HUES64 (cell line): ENCODE data around the gene RGS12.

Experiments
- H3K27ac ChIP-seq: 2 replicates; pipeline ENCODE4 v1.7.0; 2013; ENCODE audit warnings: low read depth, low read length, inconsistent platforms
- H3K27me3 ChIP-seq: 2 replicates; pipeline ENCODE4 v1.6.1; 2013; ENCODE audit warnings: mild to moderate bottlenecking, low read length; ENCODE audit not compliant: insufficient read depth
- H3K36me3 ChIP-seq: 2 replicates; pipeline ENCODE4 v1.6.1; 2013; ENCODE audit warnings: mild to moderate bottlenecking, low read length; ENCODE audit not compliant: insufficient read depth
- H3K4me1 ChIP-seq: 2 replicates; pipeline ENCODE4 v1.6.1; 2013; ENCODE audit warnings: mild to moderate bottlenecking, low read length, moderate library complexity; ENCODE audit not compliant: insufficient read depth
- H3K4me3 ChIP-seq: 2 replicates; pipeline ENCODE4 v1.5.1; 2013; ENCODE audit warnings: mild to moderate bottlenecking, low read length, moderate library complexity
- H3K9ac ChIP-seq: 2 replicates; pipeline ENCODE4 v1.6.1; 2013; ENCODE audit warnings: mild to moderate bottlenecking, low read depth, low read length
- H3K9me3 ChIP-seq: 2 replicates; pipeline ENCODE4 v1.6.1; 2013; ENCODE audit warnings: low read depth, low read length; ENCODE audit not compliant: insufficient read depth
- WGBS: fragments of 150-250, 120-280 bp; methylation state at CpG from one replicate; pipeline ENCODE4 v1.1.7; 2013; ENCODE audit warnings: missing lambda C conversion rate; 5-methylcytosine and 5-hydroxymethylcytosine counted together

RGS12 gene

GRCh38 chr4:3249711-3250437, 42.9 kb upstream of the RGS12 start:
- Histone ChIP-seq H3K4me3 (no peak overlapping the region), H3K36me3 (no peaks in the 10 kb centered on the region), H3K4me1 (no peaks in the 10 kb centered on the region; the same call in 1 of the 2 replicates), H3K9me3 (no peaks in the 10 kb centered on the region), H3K27me3 (no peaks in the 10 kb centered on the region), H3K9ac (no peak overlapping the region), H3K27ac (no peak overlapping the region)
- WGBS: 87% methylated on average over 20 of the region's 20 CpGs

- 68% methylated on average over 14 of the region's 14 CpGs for WGBS
- no peaks in the 10 kb centered on the region for H3K27me3 ChIP-seq
- H3K4me3 ChIP-seq: no peak overlapping the region
- H3K9ac ChIP-seq: no peak overlapping the region
- H3K27ac ChIP-seq: no peak overlapping the region; the same call in 1 of the 2 replicates
- no peaks in the 10 kb centered on the region; the same call in 1 of the 2 replicates for H3K4me1 ChIP-seq
- no peaks in the 10 kb centered on the region for H3K9me3 ChIP-seq
- H3K36me3 ChIP-seq: no peaks in the 10 kb centered on the region
These were observed 42.3 kb upstream of the RGS12 start for GRCh38 chr4:3250438-3250955.

GRCh38 chr4:3250956-3251690, 41.7 kb upstream of the RGS12 start:
- H3K27ac ChIP-seq: no peak overlapping the region; the same call in 1 of the 2 replicates
- H3K9me3 ChIP-seq: no peaks in the 10 kb centered on the region
- H3K27me3 ChIP-seq: no peaks in the 10 kb centered on the region
- no peaks in the 10 kb centered on the region; the same call in 1 of the 2 replicates for H3K4me1 ChIP-seq
- H3K9ac ChIP-seq: no peak overlapping the region
- no peak overlapping the region for H3K4me3 ChIP-seq
- no peaks in the 10 kb centered on the region for H3K36me3 ChIP-seq
- 79% methylated on average over 18 of the region's 19 CpGs for WGBS

GRCh38 chr4:3251691-3252479, 40.9 kb upstream of the RGS12 start:
- no peaks in the 10 kb centered on the region for H3K9me3 ChIP-seq
- H3K36me3 ChIP-seq: no peaks in the 10 kb centered on the region
- no peak overlapping the region for H3K9ac ChIP-seq
- 93% methylated on average over 11 of the region's 11 CpGs for WGBS
- H3K27me3 ChIP-seq: no peaks in the 10 kb centered on the region
- H3K27ac ChIP-seq: no peak overlapping the region
- no peaks in the 10 kb centered on the region; the same call in 1 of the 2 replicates for H3K4me1 ChIP-seq
- H3K4me3 ChIP-seq: no peak overlapping the region

GRCh38 chr4:3252480-3252828, 40.4 kb upstream of the RGS12 start:
- Histone ChIP-seq H3K27me3 (no peaks in the 10 kb centered on the region), H3K27ac (no peak overlapping the region), H3K4me1 (no peaks in the 10 kb centered on the region; the same call in 1 of the 2 replicates), H3K36me3 (no peaks in the 10 kb centered on the region), H3K9me3 (no peaks in the 10 kb centered on the region), H3K4me3 (no peak overlapping the region), H3K9ac (no peak overlapping the region)
- 80% methylated on average over 1 of the region's 3 CpGs for WGBS

GRCh38 chr4:3252831-3253641, 39.8 kb upstream of the RGS12 start:
- no peak overlapping the region for H3K9ac ChIP-seq
- no peaks in the 10 kb centered on the region for H3K9me3 ChIP-seq
- no peak overlapping the region for H3K4me3 ChIP-seq
- no peaks in the 10 kb centered on the region for H3K27me3 ChIP-seq
- no peaks in the 10 kb centered on the region; the same call in 1 of the 2 replicates for H3K4me1 ChIP-seq
- WGBS: 92% methylated on average over 38 of the region's 38 CpGs
- no peaks in the 10 kb centered on the region for H3K36me3 ChIP-seq
- no peak overlapping the region for H3K27ac ChIP-seq

- no peak overlapping the region for H3K9ac ChIP-seq
- no peak overlapping the region for H3K4me3 ChIP-seq
- 89% methylated on average over 13 of the region's 13 CpGs for WGBS
- H3K4me1 ChIP-seq: no peaks in the 10 kb centered on the region; the same call in 1 of the 2 replicates
- no peak overlapping the region for H3K27ac ChIP-seq
- no peaks in the 10 kb centered on the region for H3K27me3 ChIP-seq
- no peaks in the 10 kb centered on the region for H3K9me3 ChIP-seq
- no peaks in the 10 kb centered on the region for H3K36me3 ChIP-seq
These were observed 39.0 kb upstream of the RGS12 start for GRCh38 chr4:3253808-3254207.

GRCh38 chr4:3254302-3255131, 38.3 kb upstream of the RGS12 start:
- WGBS: 89% methylated on average over 14 of the region's 14 CpGs
- no peak overlapping the region for H3K9ac ChIP-seq
- H3K36me3 ChIP-seq: no peaks in the 10 kb centered on the region
- no peaks in the 10 kb centered on the region for H3K9me3 ChIP-seq
- H3K4me1 ChIP-seq: no peaks in the 10 kb centered on the region; the same call in 1 of the 2 replicates
- H3K27ac ChIP-seq: no peak overlapping the region
- no peaks in the 10 kb centered on the region for H3K27me3 ChIP-seq
- no peak overlapping the region for H3K4me3 ChIP-seq

- WGBS: 93% methylated on average over 36 of the region's 36 CpGs
- H3K4me3 ChIP-seq: no peak overlapping the region
- H3K36me3 ChIP-seq: no peaks in the 10 kb centered on the region
- H3K9ac ChIP-seq: no peak overlapping the region
- no peaks in the 10 kb centered on the region for H3K27me3 ChIP-seq
- no peaks in the 10 kb centered on the region for H3K4me1 ChIP-seq
- no peaks in the 10 kb centered on the region for H3K9me3 ChIP-seq
- H3K27ac ChIP-seq: no peak overlapping the region
These were observed 37.1 kb upstream of the RGS12 start for GRCh38 chr4:3255611-3256186.
